ENCODE measurements around the gene TMEM238.
"Not testable (repeated sequence)": the region's sequence is repeated elsewhere in the genome, so short reads cannot be mapped to it uniquely, and the experiment has no call there.

TMEM238 gene

DNA sequence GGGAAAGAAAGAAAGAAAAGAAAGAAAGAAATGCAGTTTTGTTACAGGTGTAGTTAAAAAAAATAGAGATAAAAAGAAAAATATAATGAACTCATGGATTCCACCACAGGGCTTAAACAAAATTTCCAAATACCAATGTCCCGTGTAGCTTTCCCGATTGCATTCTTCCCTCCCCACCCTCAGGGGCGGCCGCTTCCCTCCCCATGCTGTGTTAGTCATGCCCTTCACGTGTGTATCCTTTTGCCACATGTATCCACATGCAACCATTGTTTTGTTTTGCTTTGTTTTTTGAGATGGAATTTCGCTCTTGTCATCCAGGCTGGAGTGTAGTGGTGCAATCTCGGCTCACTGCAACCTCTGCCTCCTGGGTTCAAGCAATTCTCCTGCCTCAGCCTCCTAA lies 48.0 kb downstream of the TMEM238 start:
- DNase-seq = no peak

DNA sequence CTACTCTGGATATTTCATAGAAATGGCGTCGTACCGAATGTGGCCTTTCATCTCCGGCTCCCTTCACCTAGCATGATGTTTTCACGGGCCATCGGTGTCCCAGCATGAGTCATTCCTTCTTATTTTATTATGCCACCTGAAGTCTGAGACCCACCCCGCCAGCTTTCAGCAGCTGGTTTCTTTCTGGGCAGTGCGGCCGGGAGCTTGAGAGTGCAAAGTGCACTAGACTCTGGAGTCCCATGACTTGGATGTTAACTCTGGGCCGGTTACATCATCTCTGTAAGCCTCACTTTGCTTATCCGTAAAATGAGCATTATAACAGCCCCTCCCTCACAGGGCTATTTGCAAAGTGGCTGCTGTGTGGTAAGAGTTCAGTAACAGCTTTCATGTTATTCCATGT lies 50.2 kb downstream of the TMEM238 start:
- no peak for DNase-seq

DNA sequence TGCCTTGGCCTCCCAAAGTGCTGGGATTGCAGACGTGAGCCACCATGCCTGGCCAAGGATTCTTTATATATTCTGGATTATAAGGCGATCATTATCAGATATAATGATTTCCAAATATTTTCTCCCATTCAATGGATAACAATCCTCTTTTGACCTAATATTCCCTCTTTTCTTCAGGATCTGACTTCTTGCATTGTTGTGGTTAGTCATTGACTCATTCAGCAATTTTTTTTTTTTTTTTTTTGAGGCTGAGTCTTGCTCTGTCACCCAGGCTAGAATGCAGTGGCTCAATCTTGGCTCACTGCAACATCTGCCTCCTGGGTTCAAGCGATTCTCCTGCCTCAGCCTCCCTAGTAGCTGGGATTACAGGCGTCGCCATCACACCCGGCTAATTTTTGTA lies 54.3 kb downstream of the TMEM238 start:
- not testable (repeated sequence) for DNase-seq

All from CD4-positive, alpha-beta T cell treated with Interleukin-4 for 1 hour (primary cell).